HG03571 (cell line): ENCODE data around the gene SFT2D3.

Experiments used
- ATAC-seq: cut with Tn5 transposase; IDR thresholded peaks from one replicate; pipeline ENCODE4 v1.9.1; 2021; ENCODE audit not compliant: unreplicated experiment

Gene SFT2D3

GRCh38 chr2:127701193-127701650 is at the start of gene SFT2D3:
Gene SFT2D3, plus strand, starts transcription at chr2:127701497. Its CDS starts 32 bp downstream, at chr2:127701529.
- peak; percentile 67 for ATAC-seq

- ATAC-seq: no peak
Measured at GRCh38 chr2:127651971-127652550, 49.2 kb upstream of the SFT2D3 start.

- no peak for ATAC-seq
Measured at GRCh38 chr2:127652786-127653357, 48.4 kb upstream of the SFT2D3 start.

GRCh38 chr2:127653421-127654083 is 47.7 kb upstream of the SFT2D3 start:
- no peak for ATAC-seq

GRCh38 chr2:127654084-127654837 is 47.0 kb upstream of the SFT2D3 start:
- ATAC-seq: no peak

GRCh38 chr2:127654838-127655175 is 46.5 kb upstream of the SFT2D3 start:
- ATAC-seq: no peak

- no peak for ATAC-seq
Measured at GRCh38 chr2:127655209-127656073, 45.9 kb upstream of the SFT2D3 start.

GRCh38 chr2:127656569-127657231 is 44.6 kb upstream of the SFT2D3 start:
- no peak for ATAC-seq

GRCh38 chr2:127657232-127657595 is 44.1 kb upstream of the SFT2D3 start:
- no peak for ATAC-seq

GRCh38 chr2:127658146-127658545 is 43.2 kb upstream of the SFT2D3 start:
- ATAC-seq: no peak

GRCh38 chr2:127658641-127659407 is 42.5 kb upstream of the SFT2D3 start:
- ATAC-seq: no peak

GRCh38 chr2:127659408-127660290 is 41.6 kb upstream of the SFT2D3 start:
- no peak for ATAC-seq

GRCh38 chr2:127660291-127660578 is 41.1 kb upstream of the SFT2D3 start:
- ATAC-seq: no peak

- ATAC-seq: no peak
Measured at GRCh38 chr2:127661072-127661649, 40.1 kb upstream of the SFT2D3 start.

GRCh38 chr2:127661949-127662510 is 39.3 kb upstream of the SFT2D3 start:
- no peak for ATAC-seq

GRCh38 chr2:127662937-127663565 is 38.2 kb upstream of the SFT2D3 start:
- no peak for ATAC-seq

- no peak for ATAC-seq
Measured at GRCh38 chr2:127663566-127664064, 37.7 kb upstream of the SFT2D3 start.
